ENCODE data around the gene RALB. TPM values are rescaled to one million over a fixed set of nuclear protein-coding genes. Genes with fewer than 3 reads are reported as not detected.

The RALB gene
- total RNA-seq, 4 donors from 2014 or later, result 35.5 to 56.6 (median 53.4) TPM

DNA sequence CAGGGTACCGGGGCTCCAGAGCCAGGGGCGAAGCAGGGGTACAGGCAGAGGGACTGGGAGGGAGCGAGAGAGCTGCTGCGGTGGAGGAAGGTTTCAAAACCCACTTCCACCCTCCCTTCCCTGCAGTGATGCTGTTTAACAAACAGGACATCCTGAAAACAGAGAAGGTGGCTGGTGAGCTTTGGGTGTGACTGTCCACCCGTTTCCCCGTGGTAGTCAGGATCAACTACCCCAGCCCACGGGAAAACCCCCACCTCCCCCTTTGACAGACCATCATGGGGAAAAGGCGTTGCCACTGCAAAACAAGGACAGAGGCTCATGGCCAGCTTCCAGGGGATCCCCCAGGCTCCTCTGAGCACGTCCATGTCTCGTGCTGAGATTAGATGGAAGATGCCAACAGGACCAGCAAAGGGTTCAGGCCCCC is 42.4 kb upstream of the RALB start:
- TF ChIP-seq POLR2A (IDR thresholded peaks at IDR 0.05), result no peak
- no peak for TF ChIP-seq EP300 (IDR thresholded peaks at IDR 0.05)
- TF ChIP-seq, protein P1, sequence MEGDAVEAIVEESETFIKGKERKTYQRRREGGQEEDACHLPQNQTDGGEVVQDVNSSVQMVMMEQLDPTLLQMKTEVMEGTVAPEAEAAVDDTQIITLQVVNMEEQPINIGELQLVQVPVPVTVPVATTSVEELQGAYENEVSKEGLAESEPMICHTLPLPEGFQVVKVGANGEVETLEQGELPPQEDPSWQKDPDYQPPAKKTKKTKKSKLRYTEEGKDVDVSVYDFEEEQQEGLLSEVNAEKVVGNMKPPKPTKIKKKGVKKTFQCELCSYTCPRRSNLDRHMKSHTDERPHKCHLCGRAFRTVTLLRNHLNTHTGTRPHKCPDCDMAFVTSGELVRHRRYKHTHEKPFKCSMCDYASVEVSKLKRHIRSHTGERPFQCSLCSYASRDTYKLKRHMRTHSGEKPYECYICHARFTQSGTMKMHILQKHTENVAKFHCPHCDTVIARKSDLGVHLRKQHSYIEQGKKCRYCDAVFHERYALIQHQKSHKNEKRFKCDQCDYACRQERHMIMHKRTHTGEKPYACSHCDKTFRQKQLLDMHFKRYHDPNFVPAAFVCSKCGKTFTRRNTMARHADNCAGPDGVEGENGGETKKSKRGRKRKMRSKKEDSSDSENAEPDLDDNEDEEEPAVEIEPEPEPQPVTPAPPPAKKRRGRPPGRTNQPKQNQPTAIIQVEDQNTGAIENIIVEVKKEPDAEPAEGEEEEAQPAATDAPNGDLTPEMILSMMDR (IDR thresholded peaks at IDR 0.05), result no peak
- TF ChIP-seq POLR2AphosphoS5 (IDR thresholded peaks at IDR 0.05), result no peak
- Histone ChIP-seq H3K4me1 (no peaks in the 10 kb centered on the region), H3K27ac (no peak overlapping the region), H3K27me3 (no peaks in the 10 kb centered on the region), H3K36me3 (no peaks in the 10 kb centered on the region), H3K9me3 (no peaks in the 10 kb centered on the region), H3K4me3 (no peak overlapping the region)
- ATAC-seq, result no peak
- 40% methylated on average over 1 of the region's 10 CpGs; no CpG with 5 or more reads in 1 of the 2 donors for WGBS, 2 donors (ENCODE audit: low coverage in 1 of 2)

DNA sequence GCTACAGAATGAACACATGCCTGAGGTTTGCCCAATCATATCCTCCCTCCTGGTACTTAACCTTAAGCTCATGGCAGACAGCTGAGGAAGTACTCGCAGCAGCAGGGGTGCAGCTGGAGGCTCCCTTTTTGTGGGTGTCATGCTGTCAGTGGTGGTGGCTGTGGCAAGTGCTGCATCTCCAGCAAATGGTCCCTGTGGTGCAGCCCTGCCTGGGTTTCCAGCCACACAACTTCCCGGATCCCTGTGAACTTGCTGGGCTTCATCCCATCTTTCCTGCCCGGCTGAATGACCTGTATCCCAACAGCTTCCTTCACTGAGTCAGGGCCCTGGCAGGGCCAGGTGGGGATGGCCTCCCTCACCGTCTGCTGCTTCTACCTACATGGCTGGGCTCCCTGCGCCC is 34.5 kb upstream of the RALB start:
- no peak for ATAC-seq

DNA sequence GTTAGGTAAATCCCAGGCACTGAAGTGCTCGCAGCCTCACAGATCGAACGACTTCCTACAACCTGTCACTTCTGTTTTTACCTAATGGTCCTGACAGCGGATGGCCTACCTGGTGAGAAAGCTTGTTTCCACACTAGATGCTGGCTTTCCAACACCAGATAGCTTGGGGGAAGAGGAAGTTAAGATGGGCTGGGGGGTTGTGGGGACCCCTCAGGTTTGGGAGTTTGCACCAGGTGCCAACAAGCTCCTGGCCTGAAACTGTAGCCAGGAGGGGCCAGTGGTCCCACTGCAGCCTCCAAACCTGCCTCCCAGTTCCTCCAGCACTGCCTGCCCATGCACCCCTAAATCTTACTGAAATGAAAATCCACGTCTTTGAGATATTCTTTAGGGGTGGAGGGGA is 33.4 kb upstream of the RALB start:
- TF ChIP-seq POLR2AphosphoS5 (IDR thresholded peaks at IDR 0.05) (no peak), EP300 (IDR thresholded peaks at IDR 0.05) (no peak), POLR2A (IDR thresholded peaks at IDR 0.05) (no peak)
- TF ChIP-seq, protein P1 (IDR thresholded peaks at IDR 0.05), result no peak

More for the DNA sequence above, 34.5 kb upstream of the RALB start:
- no peak for TF ChIP-seq POLR2A (IDR thresholded peaks at IDR 0.05)
- TF ChIP-seq, protein P1 (IDR thresholded peaks at IDR 0.05), result no peak
- Histone ChIP-seq H3K27me3 (no peaks in the 10 kb centered on the region), H3K36me3 (peaks cover 0 to 33% of the 10 kb centered on the region in 2 donors), H3K9me3 (peaks cover 0 to 6% (median 0%) of the 10 kb centered on the region in 3 donors), H3K4me3 (no peak overlapping the region), H3K4me1 (peaks cover 0 to 39% (median 6%) of the 10 kb centered on the region in 3 donors), H3K27ac (no peak overlapping the region)
- WGBS, 2 donors (ENCODE audit: low coverage in 1 of 2), result 94% methylated on average over 3 of the region's 5 CpGs; no CpG with 5 or more reads in 1 of the 2 donors

DNA sequence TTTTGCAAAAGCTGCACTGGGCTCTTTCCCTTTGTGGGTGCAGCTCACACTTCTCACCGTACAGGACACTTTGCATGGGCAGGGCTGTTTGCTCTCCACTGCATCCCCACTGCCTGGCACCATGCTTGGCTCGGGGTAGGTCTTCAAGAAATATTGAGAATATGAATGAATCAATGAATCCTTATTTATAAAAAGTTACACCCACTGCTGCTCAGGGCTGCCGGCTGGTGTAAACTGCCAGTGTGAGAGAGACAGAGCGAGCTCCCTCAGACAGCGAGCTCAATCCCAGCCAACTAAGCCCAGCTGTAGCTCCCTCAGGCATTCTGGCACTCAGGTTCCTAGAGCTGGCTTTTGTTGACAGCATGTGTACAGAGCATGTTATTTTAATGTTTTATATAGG is 32.9 kb upstream of the RALB start:
- peaks cover 0 to 51% (median 10%) of the 10 kb centered on the region in 3 donors for H3K4me1 ChIP-seq
- WGBS, 2 donors (ENCODE audit: low coverage in 1 of 2), result 72 to 80% methylated on average over 3 to 5 of the region's 5 CpGs
- H3K27ac ChIP-seq, result no peak overlapping the region
- H3K36me3 ChIP-seq, result peaks cover 0 to 33% of the 10 kb centered on the region in 2 donors
- TF ChIP-seq POLR2A (IDR thresholded peaks at IDR 0.05) (no peak), POLR2AphosphoS5 (IDR thresholded peaks at IDR 0.05) (no peak)
- TF ChIP-seq, protein P1 (IDR thresholded peaks at IDR 0.05), result no peak
- no peak overlapping the region for H3K4me3 ChIP-seq
- H3K9me3 ChIP-seq, result peaks cover 0 to 6% (median 0%) of the 10 kb centered on the region in 3 donors
- no peaks in the 10 kb centered on the region for H3K27me3 ChIP-seq
- no peak for ATAC-seq

More for the DNA sequence above, 33.4 kb upstream of the RALB start:
- peaks cover 0 to 47% (median 9%) of the 10 kb centered on the region in 3 donors for H3K4me1 ChIP-seq
- peaks cover 0 to 33% of the 10 kb centered on the region in 2 donors for H3K36me3 ChIP-seq
- peaks cover 0 to 6% (median 0%) of the 10 kb centered on the region in 3 donors for H3K9me3 ChIP-seq
- no peaks in the 10 kb centered on the region for H3K27me3 ChIP-seq
- ATAC-seq, result no peak
- H3K4me3 ChIP-seq, result no peak overlapping the region
- no peak overlapping the region for H3K27ac ChIP-seq
- 100% methylated on average over 1 to 4 of the region's 5 CpGs for WGBS, 2 donors (ENCODE audit: low coverage in 1 of 2)

DNA sequence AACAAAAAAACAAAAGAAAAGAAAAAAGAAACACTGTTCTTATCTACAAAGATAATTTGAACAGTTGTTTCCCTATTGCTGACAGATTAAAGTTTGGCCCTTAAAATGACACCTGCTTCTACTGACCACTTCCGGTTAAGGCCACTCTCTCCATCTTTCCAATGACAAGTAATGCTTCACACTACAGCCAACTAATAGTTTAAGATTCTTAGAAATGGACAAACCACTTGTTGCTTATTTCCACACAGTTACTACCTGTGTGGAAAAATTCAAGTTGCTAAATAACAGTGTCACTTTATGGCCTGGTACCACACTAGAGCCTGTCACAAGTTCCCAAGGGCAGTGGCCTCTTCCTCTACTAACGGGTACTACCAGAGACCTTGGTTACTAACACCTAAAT is 31.9 kb upstream of the RALB start:
- H3K36me3 ChIP-seq, result peaks cover 0 to 33% of the 10 kb centered on the region in 2 donors
- H3K4me3 ChIP-seq, result no peak overlapping the region
- H3K4me1 ChIP-seq, result peaks cover 0 to 51% (median 10%) of the 10 kb centered on the region in 3 donors
- H3K9me3 ChIP-seq, result peaks cover 0 to 6% (median 0%) of the 10 kb centered on the region in 3 donors
- H3K27ac ChIP-seq, result no peak overlapping the region
- no peak for ATAC-seq
- TF ChIP-seq, protein P1 (IDR thresholded peaks at IDR 0.05), result no peak
- TF ChIP-seq POLR2AphosphoS5 (IDR thresholded peaks at IDR 0.05) (no peak), POLR2A (IDR thresholded peaks at IDR 0.05) (no peak), EP300 (IDR thresholded peaks at IDR 0.05) (no peak)
- H3K27me3 ChIP-seq, result no peaks in the 10 kb centered on the region
- WGBS, 2 donors (ENCODE audit: low coverage in 1 of 2), result 76 to 93% methylated on average over 2 of the region's 2 CpGs
